Left ventricle myocardium inferior (tissue), 1 donor: ENCODE results near the gene TMEM132C. TPM values are rescaled to one million over a fixed set of nuclear protein-coding genes. Genes with fewer than 3 reads are reported as not detected.

Source experiments
- DNase-seq: peaks from one replicate; pipeline ENCODE4 v3.0.0-alpha.2; 2020
- H3K27ac ChIP-seq: fragments of 200-600 bp; replicated peaks from 2 replicates; pipeline ENCODE4 v1.8.0; 2021
- H3K27me3 ChIP-seq: fragments of 200-600 bp; 2 replicates; pipeline ENCODE4 v1.8.0; 2021; ENCODE audit warnings: low read depth
- H3K36me3 ChIP-seq: fragments of 200-600 bp; 2 replicates; pipeline ENCODE4 v1.8.0; 2021
- H3K4me1 ChIP-seq: fragments of 200-600 bp; 2 replicates; pipeline ENCODE4 v1.8.0; 2021
- H3K4me3 ChIP-seq: fragments of 200-600 bp; 2 replicates; pipeline ENCODE4 v1.8.0; 2021; ENCODE audit warnings: mild to moderate bottlenecking, moderate library complexity
- H3K9me3 ChIP-seq: fragments of 200-600 bp; replicated peaks from 2 replicates; pipeline ENCODE4 v1.8.0; 2021
- intact Hi-C: fragments of 100-400 bp; cut with micrococcal nuclease; formaldehyde crosslinking; loops from one replicate; pipeline ENCODE4 v1.11.0; 2022
- total RNA-seq: library from RNA; stranded (reverse); fragmentation: NEBNext Ultra II Directional; extraction: Animal tissue kit (Norgen Biotek cat#: 25700); gene quantifications from one replicate; pipeline ENCODE4 v1.2.1, GENCODE V29; 2021
- TF ChIP-seq, protein P1 (sequence below): fragments of 200-600 bp; IDR thresholded peaks from 2 replicates; pipeline ENCODE4 v1.8.0; 2021; ENCODE audit warnings: antibody characterized with exemption, mild to moderate bottlenecking, borderline replicate concordance
- donor health status: DM: no; HTN: yes; CAD: no; lungs with severe emphysema.

TMEM132C gene
- total RNA-seq, 1 donor from 2014 or later = 1.8 TPM

DNA sequence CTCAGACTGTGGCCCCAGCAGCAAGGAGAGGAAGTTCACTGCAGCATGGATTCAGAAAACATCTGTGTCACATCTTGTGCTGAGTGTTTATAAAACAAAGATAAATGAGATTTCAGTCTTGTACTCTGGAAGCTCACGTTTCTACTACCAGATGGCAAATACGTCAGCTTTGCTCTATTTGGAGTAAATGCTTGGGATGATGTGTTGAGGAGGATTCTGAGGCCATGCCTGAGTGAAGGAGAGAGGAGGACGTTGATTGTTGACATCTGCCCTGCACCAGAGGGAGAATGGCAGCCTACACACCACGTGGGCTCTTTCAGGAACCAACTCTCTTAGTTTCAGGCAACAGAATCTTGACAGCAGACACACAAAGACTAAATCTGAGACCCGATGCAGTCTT lies 188.9 kb downstream of the TMEM132C start:
- intact Hi-C loops = no loop called here
- TF ChIP-seq, protein P1, sequence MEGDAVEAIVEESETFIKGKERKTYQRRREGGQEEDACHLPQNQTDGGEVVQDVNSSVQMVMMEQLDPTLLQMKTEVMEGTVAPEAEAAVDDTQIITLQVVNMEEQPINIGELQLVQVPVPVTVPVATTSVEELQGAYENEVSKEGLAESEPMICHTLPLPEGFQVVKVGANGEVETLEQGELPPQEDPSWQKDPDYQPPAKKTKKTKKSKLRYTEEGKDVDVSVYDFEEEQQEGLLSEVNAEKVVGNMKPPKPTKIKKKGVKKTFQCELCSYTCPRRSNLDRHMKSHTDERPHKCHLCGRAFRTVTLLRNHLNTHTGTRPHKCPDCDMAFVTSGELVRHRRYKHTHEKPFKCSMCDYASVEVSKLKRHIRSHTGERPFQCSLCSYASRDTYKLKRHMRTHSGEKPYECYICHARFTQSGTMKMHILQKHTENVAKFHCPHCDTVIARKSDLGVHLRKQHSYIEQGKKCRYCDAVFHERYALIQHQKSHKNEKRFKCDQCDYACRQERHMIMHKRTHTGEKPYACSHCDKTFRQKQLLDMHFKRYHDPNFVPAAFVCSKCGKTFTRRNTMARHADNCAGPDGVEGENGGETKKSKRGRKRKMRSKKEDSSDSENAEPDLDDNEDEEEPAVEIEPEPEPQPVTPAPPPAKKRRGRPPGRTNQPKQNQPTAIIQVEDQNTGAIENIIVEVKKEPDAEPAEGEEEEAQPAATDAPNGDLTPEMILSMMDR = no peak
- peaks cover 7% of the 10 kb centered on the region for H3K9me3 ChIP-seq

DNA sequence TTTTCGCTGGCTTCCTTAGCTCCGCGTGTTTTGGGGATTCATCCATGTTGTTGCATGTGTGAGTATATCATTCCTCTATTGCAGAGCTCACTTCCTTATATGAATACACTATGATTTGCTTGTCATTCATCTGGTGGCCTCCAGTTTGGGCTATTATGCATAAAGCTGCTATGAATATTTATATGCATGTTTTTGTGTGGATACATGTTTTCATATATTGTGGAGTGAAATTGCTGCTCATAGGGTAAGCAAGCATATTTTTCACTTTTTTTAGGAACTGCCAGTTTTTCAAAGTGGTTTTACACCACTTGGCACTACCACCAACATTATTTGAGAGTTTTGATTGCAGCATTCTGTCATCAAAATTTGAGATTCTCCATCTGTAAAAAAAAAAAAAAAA lies 190.0 kb downstream of the TMEM132C start:
- H3K27ac ChIP-seq = no peak overlapping the region
- no peaks in the 10 kb centered on the region for H3K4me1 ChIP-seq
- DNase-seq = no peak
- TF ChIP-seq, protein P1 = no peak
- H3K27me3 ChIP-seq = peaks cover 24% of the 10 kb centered on the region
- intact Hi-C loops = no loop called here
- H3K4me3 ChIP-seq = no peak overlapping the region
- H3K36me3 ChIP-seq = no peaks in the 10 kb centered on the region
- H3K9me3 ChIP-seq = peaks cover 7% of the 10 kb centered on the region

More for the DNA sequence above, 188.9 kb downstream of the TMEM132C start:
- H3K27ac ChIP-seq = no peak overlapping the region
- no peaks in the 10 kb centered on the region for H3K36me3 ChIP-seq
- no peaks in the 10 kb centered on the region for H3K4me1 ChIP-seq
- H3K4me3 ChIP-seq = no peak overlapping the region
- DNase-seq = no peak
- peaks cover 24% of the 10 kb centered on the region for H3K27me3 ChIP-seq

DNA sequence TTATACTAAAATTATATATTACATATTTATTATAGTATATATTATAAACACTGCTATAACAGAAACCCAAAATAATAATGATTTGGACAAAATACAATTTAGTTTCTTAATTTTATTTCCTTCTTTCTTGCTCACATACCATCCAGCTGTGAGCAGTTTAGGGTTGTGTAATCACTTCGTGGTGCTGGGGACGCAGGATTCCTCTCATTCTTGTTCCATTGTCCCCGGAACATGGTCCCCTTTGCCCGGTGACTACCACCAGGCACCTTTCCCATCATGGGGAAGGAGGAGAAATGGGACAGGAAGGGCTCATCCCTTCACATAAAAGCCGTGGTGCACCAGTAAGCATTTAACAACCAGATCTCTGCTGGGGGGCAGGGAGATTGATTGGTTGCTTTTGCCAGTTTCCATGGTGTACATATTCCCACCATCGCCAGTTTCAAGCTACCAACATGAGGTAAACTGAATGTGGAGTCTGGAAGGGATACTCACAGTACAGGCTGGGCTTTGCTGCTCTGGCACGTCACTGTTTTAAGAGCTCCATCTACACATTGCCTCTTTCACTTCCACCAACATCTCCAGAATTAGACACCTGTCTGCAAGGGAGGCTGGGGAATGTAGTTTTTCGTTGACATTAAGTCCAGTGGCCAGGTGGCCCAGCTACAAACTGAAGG lies 191.5 kb downstream of the TMEM132C start:
- Histone ChIP-seq H3K4me1 (no peaks in the 10 kb centered on the region), H3K27ac (no peak overlapping the region), H3K27me3 (peaks cover 20% of the 10 kb centered on the region), H3K4me3 (no peak overlapping the region), H3K36me3 (no peaks in the 10 kb centered on the region), H3K9me3 (peaks cover 7% of the 10 kb centered on the region)
- no peak for DNase-seq
- intact Hi-C loops = no loop called here
- TF ChIP-seq, protein P1 = no peak

DNA sequence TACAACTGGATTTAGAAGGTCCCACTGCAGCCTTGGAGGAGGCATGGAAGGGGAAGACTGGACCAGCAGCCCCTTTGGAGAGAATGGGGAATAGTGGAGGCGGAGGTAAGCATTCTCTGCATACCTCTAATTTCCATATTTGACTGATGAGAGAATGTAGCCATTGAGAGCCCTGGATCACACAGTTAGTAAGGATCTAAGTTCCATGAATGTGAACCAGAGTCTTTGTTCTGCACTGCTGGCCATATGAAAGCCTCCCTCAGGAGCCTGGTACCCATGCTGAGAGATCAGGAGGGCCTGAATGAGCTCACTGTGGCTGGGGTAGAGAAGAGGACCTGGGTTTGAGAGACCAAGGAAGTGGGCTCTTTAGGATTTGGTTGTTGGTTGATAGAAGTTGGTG lies 192.1 kb downstream of the TMEM132C start:
- no peaks in the 10 kb centered on the region for H3K4me1 ChIP-seq
- H3K4me3 ChIP-seq = no peak overlapping the region
- H3K27me3 ChIP-seq = peaks cover 14% of the 10 kb centered on the region
- intact Hi-C loops = no loop called here
- no peak overlapping the region for H3K27ac ChIP-seq
- TF ChIP-seq, protein P1 = no peak
- peaks cover 7% of the 10 kb centered on the region for H3K9me3 ChIP-seq
- DNase-seq = no peak
- no peaks in the 10 kb centered on the region for H3K36me3 ChIP-seq

DNA sequence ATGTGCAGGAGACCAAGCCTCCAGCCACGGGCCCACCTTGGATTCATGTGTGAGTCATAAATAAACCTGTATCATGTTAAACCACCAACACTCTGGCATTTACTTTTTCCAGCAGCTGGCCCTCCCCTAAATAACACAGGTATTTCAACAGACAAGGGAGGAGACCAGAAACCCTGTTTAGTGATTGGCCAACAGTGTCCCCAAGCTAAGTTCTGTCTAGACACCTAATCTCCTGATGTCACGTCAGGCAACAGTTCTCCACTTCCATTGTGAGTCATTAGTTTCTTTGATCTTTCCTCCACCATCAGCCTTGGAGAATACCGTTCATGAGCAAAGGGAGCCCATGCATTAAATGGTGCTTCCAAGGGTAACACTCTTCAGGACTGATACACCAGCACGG lies 196.9 kb downstream of the TMEM132C start:
- intact Hi-C loops = no loop called here

More for the DNA sequence above, 196.9 kb downstream of the TMEM132C start:
- Histone ChIP-seq H3K27me3 (peaks cover 19% of the 10 kb centered on the region), H3K4me1 (no peaks in the 10 kb centered on the region), H3K36me3 (no peaks in the 10 kb centered on the region), H3K27ac (no peak overlapping the region), H3K4me3 (no peak overlapping the region), H3K9me3 (peaks cover 7% of the 10 kb centered on the region)
- no peak for DNase-seq
- TF ChIP-seq, protein P1 = no peak
